WTC11 (cell line): ENCODE measurements around the gene ZSCAN9. TPM values are rescaled to one million over a fixed set of nuclear protein-coding genes. Genes with fewer than 3 reads are reported as not detected.

ENCODE experiments used
- ATAC-seq: fragments of 200-7000 bp; cut with Tn5 transposase; 2 replicates; pipeline ENCODE4 v1.10.0; 2021; ENCODE audit warnings: mild to moderate bottlenecking, moderate library complexity
- CTCF ChIA-PET: fragments of 300-600 bp; sonication (Branson Sonifier 250); formaldehyde crosslinking; loops from one replicate; lab custom pipeline; 2021; ENCODE audit warnings: antibody characterized with exemption; lab: Charles Lee
- POLR2A ChIA-PET: fragments of 350-600 bp; sonication (Branson Sonifier 250); formaldehyde crosslinking; loops from one replicate; lab custom pipeline; 2021; ENCODE audit warnings: antibody characterized with exemption; lab: Charles Lee
- DNase-seq: peaks from one replicate; pipeline ENCODE4 v3.0.0; 2021; ENCODE audit warnings: low spot score
- H3K27ac Mint-ChIP-seq: 2 replicates; pipeline ENCODE4 v1.8.0; 2021; ENCODE audit warnings: mixed read lengths
- H3K27me3 Mint-ChIP-seq: 2 replicates; pipeline ENCODE4 v1.8.0; 2021; ENCODE audit warnings: low read depth, mild to moderate bottlenecking, moderate library complexity, mixed read lengths
- H3K36me3 Mint-ChIP-seq: 2 replicates; pipeline ENCODE4 v1.8.0; 2021; ENCODE audit warnings: mixed read lengths
- H3K4me1 Mint-ChIP-seq: 2 replicates; pipeline ENCODE4 v1.8.0; 2022; ENCODE audit warnings: mixed read lengths
- H3K4me3 Mint-ChIP-seq: 2 replicates; pipeline ENCODE4 v1.8.0; 2021; ENCODE audit warnings: mild to moderate bottlenecking, moderate library complexity, mixed read lengths
- H3K9me3 Mint-ChIP-seq: 2 replicates; pipeline ENCODE4 v1.8.0; 2021; ENCODE audit warnings: mixed read lengths
- ARID4B ChIP-seq: sonication (generic); formaldehyde crosslinking; IDR thresholded peaks from 2 replicates; pipeline ENCODE4 v1.8.0; 2023; ENCODE audit warnings: missing genetic modification reagents, mild to moderate bottlenecking, borderline replicate concordance
- ATF1 ChIP-seq: sonication (generic); formaldehyde crosslinking; IDR thresholded peaks from 2 replicates; pipeline ENCODE4 v1.8.1; 2023; ENCODE audit warnings: mild to moderate bottlenecking, moderate library complexity, missing genetic modification reagents
- ATF6 ChIP-seq: sonication (generic); formaldehyde crosslinking; IDR thresholded peaks from 2 replicates; pipeline ENCODE4 v1.8.1; 2023; ENCODE audit warnings: mild to moderate bottlenecking, missing genetic modification reagents
- CBFB ChIP-seq: sonication (generic); formaldehyde crosslinking; IDR thresholded peaks from 2 replicates; pipeline ENCODE4 v1.8.1; 2022; ENCODE audit warnings: mild to moderate bottlenecking, low read depth, missing genetic modification reagents
- FOXJ3 ChIP-seq: sonication (generic); formaldehyde crosslinking; IDR thresholded peaks from 2 replicates; pipeline ENCODE4 v1.9.0; 2021; ENCODE audit warnings: missing genetic modification reagents, mild to moderate bottlenecking, borderline replicate concordance
- IRF2 ChIP-seq: sonication (generic); formaldehyde crosslinking; IDR thresholded peaks from 2 replicates; pipeline ENCODE4 v1.8.0; 2022; ENCODE audit warnings: low read depth, missing genetic modification reagents, borderline replicate concordance
- JUN ChIP-seq: sonication (generic); formaldehyde crosslinking; IDR thresholded peaks from 2 replicates; pipeline ENCODE4 v1.8.0; 2023; ENCODE audit warnings: mild to moderate bottlenecking, missing genetic modification reagents
- NR2C2 ChIP-seq: sonication (generic); formaldehyde crosslinking; IDR thresholded peaks from 2 replicates; pipeline ENCODE4 v1.8.0; 2022; ENCODE audit warnings: mild to moderate bottlenecking, missing genetic modification reagents
- PREB ChIP-seq: sonication (generic); formaldehyde crosslinking; IDR thresholded peaks from 2 replicates; pipeline ENCODE4 v1.8.1; 2022; ENCODE audit warnings: mild to moderate bottlenecking, missing genetic modification reagents, moderate library complexity, borderline replicate concordance
- PRRX2 ChIP-seq: fragments of 250-450 bp; sonication (Bioruptor Pico); IDR thresholded peaks from 2 replicates; pipeline ENCODE4 v1.8.0; 2021; ENCODE audit warnings: mild to moderate bottlenecking
- RELA ChIP-seq: sonication (generic); formaldehyde crosslinking; IDR thresholded peaks from 2 replicates; pipeline ENCODE4 v1.8.1; 2022; ENCODE audit warnings: missing genetic modification reagents, mild to moderate bottlenecking, borderline replicate concordance
- TP53 ChIP-seq: sonication (generic); formaldehyde crosslinking; IDR thresholded peaks from 2 replicates; pipeline ENCODE4 v1.8.1; 2023; ENCODE audit warnings: mild to moderate bottlenecking, missing genetic modification reagents
- USF1 ChIP-seq: sonication (generic); formaldehyde crosslinking; IDR thresholded peaks from 2 replicates; pipeline ENCODE4 v1.8.0; 2022; ENCODE audit warnings: mild to moderate bottlenecking, missing genetic modification reagents
- ZBTB21 ChIP-seq: sonication (generic); formaldehyde crosslinking; IDR thresholded peaks from 2 replicates; pipeline ENCODE4 v1.8.1; 2023; ENCODE audit warnings: mild to moderate bottlenecking, missing genetic modification reagents, borderline replicate concordance
- ZNF281 ChIP-seq: sonication (generic); formaldehyde crosslinking; IDR thresholded peaks from 2 replicates; pipeline ENCODE4 v1.8.0; 2023; ENCODE audit warnings: mild to moderate bottlenecking, missing genetic modification reagents
- ZNF396 ChIP-seq: fragments of 250-450 bp; sonication (Bioruptor Pico); IDR thresholded peaks from 2 replicates; pipeline ENCODE4 v1.8.0; 2021; ENCODE audit warnings: mild to moderate bottlenecking, moderate library complexity, borderline replicate concordance
- ZNF416 ChIP-seq: fragments of 250-450 bp; sonication (Bioruptor Pico); IDR thresholded peaks from 2 replicates; pipeline ENCODE4 v1.9.0; 2021; ENCODE audit warnings: mild to moderate bottlenecking, inconsistent platforms
- ZNF425 ChIP-seq: fragments of 250-450 bp; sonication (Bioruptor Pico); conservative IDR thresholded peaks from 2 replicates; pipeline ENCODE4 v1.9.0; 2021; ENCODE audit warnings: mild to moderate bottlenecking
- ZNF671 ChIP-seq: fragments of 250-450 bp; sonication (Bioruptor Pico); IDR thresholded peaks from 2 replicates; pipeline ENCODE4 v1.8.0; 2021; ENCODE audit warnings: mild to moderate bottlenecking
- total RNA-seq: library from RNA; stranded (reverse); gene quantifications from 3 replicates; pipeline ENCODE4 v1.2.3, GENCODE V29; 2021

The ZSCAN9 gene
- total RNA-seq, 1 experiment from 2014 or later = 15.1 TPM

GRCh38 chr6:28176373-28176772, 48.7 kb upstream of the ZSCAN9 start:
- H3K4me1 Mint-ChIP-seq = no peaks in the 10 kb centered on the region
- ChIA-PET CTCF (interaction anchor here (0.7 kb wide), 1 partner anchor 180 kb away, joined by 3 read pairs; no protein-coding TSS in a partner anchor), POLR2A (no interaction called here)
- TF ChIP-seq PRRX2 (CRISPR knock-in tag) (no peak), JUN (CRISPR knock-in tag) (no peak), CBFB (no peak), USF1 (CRISPR knock-in tag) (no peak), PREB (CRISPR knock-in tag) (no peak), ATF6 (CRISPR knock-in tag) (no peak), ZNF281 (CRISPR knock-in tag) (no peak), ZBTB21 (CRISPR knock-in tag) (no peak), ZNF396 (CRISPR knock-in tag) (no peak), ZNF425 (CRISPR knock-in tag) (no peak), ZNF671 (CRISPR knock-in tag) (no peak), NR2C2 (CRISPR knock-in tag) (no peak), FOXJ3 (CRISPR knock-in tag) (no peak), TP53 (CRISPR knock-in tag) (no peak), ATF1 (CRISPR knock-in tag) (no peak), IRF2 (CRISPR knock-in tag) (no peak), ZNF416 (CRISPR knock-in tag) (no peak)
- peaks cover 67% of the 10 kb centered on the region for H3K27me3 Mint-ChIP-seq
- no peak for DNase-seq
- peaks cover 9% of the 10 kb centered on the region for H3K9me3 Mint-ChIP-seq
- no peak overlapping the region for H3K27ac Mint-ChIP-seq
- no peaks in the 10 kb centered on the region for H3K36me3 Mint-ChIP-seq
- no peak for ATAC-seq
- H3K4me3 Mint-ChIP-seq = no peak overlapping the region

GRCh38 chr6:28182255-28182654, 42.8 kb upstream of the ZSCAN9 start:
- H3K27me3 Mint-ChIP-seq = peaks cover 66% of the 10 kb centered on the region
- CTCF ChIA-PET = no interaction called here

More at GRCh38 chr6:28182255-28182654, 42.8 kb upstream of the ZSCAN9 start:
- POLR2A ChIA-PET = no interaction called here
- no peak for DNase-seq
- ATAC-seq = no peak
- Mint-ChIP-seq H3K4me1 (no peaks in the 10 kb centered on the region), H3K9me3 (peaks cover 47% of the 10 kb centered on the region), H3K4me3 (no peak overlapping the region), H3K27ac (no peak overlapping the region), H3K36me3 (peaks cover under 1% of the 10 kb centered on the region)
- no peak for TF ChIP-seq USF1 (CRISPR knock-in tag)
- no peak for TF ChIP-seq RELA (CRISPR knock-in tag)
- TF ChIP-seq ZNF396 (CRISPR knock-in tag) = no peak
- no peak for TF ChIP-seq ARID4B (CRISPR knock-in tag)
